Brain pericyte (primary cell): Measurements from ENCODE around the gene DIP2B.

Experiments
- DNase-seq: peaks from one replicate; pipeline ENCODE4 v3.0.0-alpha.2; 2012; ENCODE audit warnings: low read depth, low spot score

Gene DIP2B

GRCh38 chr12:50635857-50636256 lies 131.1 kb downstream of the DIP2B start:
- no peak for DNase-seq

DNA sequence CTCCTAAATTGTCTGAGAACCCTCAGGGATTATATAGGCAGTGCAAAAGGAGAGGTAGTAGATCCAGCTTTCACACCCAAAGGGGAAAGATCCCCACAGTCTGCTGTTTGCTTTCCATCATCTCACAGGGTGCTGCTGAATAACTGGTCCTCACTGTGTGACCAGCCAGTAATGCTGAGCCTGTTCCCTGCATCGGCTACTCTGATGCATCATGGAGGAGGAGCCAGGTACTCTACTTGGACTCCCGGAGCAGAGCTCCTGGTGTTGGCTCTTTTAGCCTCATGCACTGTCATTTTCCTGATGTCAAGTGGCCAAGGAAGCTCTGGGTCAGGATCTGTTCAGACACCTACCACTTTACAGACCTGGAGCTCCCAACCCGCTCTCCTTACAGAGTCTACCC lies 131.7 kb downstream of the DIP2B start:
- no peak for DNase-seq

GRCh38 chr12:50637870-50638481 lies 133.2 kb downstream of the DIP2B start:
- DNase-seq: no peak

DNA sequence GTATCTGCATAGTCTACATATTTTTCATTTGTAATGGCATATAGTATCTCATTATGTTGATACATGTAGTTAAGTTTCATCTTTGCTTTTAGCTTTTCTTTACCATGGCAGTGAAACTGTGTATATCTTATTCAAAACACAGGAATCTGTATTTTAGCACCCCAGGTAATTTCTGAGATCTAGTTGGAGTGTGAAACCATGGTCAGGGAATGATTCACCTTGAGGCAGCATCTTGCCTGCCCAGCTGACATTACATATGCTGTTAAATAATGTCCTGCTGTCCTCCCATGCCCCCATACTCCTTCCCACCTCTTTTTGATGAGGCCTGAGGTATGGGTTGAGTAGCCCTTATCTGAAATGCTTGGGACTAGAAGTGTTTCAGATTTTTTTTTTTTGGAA lies 133.7 kb downstream of the DIP2B start:
- no peak for DNase-seq

DNA sequence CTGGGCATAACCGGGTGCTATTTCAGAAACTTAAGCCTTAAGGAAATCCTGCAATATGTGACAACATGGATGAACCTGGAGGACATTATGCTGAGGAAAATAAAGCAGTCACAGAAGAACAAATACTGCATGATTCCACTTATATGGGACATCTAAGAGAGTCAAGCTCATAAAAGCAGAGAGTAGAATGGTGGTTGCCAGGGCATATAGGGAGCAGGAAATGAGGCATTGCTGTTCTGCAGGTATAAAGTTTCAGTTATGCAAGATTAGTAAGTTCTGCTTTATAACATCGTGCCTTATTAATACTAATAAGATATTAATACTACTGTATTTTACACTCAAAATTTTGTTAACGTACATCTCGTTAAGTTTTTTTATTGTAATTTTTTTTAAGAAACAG lies 134.9 kb downstream of the DIP2B start:
- DNase-seq: no peak

DNA sequence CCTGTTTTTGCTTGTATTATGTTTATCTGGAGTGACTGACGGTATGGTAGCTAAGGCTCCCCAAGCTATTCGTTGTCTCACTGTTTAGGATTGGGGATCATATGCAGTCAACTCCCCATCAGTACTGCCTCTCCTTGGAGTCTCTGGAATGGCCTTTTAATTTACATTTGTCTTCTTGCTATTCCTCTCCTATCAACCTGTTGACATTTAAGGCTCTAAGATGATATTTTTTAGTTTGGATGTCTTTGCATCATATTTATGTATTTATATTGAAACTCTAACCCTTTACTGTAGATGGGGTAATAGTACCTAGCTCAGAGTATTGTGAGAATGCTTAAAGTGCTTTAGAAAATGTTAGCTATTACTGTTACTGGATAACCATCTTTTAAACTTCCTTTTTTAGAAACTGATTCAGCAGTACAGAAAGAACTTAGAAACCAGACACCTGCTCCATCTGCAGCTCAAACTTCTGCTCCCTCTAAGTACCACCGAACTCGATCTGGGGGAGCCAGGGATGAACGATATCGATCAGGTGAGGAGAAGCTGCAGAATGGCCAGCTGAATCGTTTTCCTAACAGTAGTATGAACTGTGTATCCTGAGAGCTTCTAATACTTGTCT lies 135.6 kb downstream of the DIP2B start:
- DNase-seq: no peak

- no peak for DNase-seq
Measured at GRCh38 chr12:50641566-50641965, 136.8 kb downstream of the DIP2B start.

DNA sequence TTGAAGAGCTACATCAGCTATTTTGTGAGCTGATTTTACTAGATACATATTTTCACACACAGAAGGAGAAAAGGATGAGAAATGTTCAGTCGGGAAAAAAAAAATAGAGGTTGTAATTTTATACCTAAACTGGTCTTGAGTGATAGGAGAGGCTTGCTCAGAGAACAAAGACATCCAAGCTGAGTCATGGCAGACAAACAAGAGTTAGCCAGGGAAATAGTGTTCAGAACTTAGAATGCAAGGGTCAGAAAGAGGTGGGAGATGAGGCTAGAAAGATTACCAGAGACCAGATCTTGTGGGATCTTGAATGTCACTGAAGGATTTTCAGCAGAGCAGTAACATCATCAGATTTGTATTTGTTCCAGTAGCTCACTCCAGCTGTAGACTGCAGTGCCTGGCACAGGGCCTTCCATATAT lies 137.3 kb downstream of the DIP2B start:
- no peak for DNase-seq

GRCh38 chr12:50642761-50643160 lies 138.0 kb downstream of the DIP2B start:
- no peak for DNase-seq

- no peak for DNase-seq
Measured at GRCh38 chr12:50647031-50647430, 142.2 kb downstream of the DIP2B start.

DNA sequence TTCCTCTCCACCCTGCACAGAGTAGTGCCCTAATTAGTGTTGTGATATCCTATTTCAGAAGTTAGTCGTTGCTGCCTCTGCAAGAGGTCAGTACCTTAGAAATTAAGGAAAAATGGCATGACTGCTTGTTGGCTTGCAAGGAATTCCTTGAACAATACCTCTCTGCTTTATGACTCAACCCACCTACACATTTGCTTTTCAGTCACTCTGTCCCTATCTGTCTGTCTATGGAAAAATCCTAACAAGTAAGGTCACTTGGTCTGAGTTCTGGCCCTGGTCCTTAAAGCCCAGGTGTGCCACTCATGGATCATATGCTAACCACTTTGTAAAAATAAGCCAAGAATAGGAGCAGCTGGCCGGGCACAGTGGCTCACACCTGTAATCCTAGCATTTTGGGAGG lies 142.7 kb downstream of the DIP2B start:
- DNase-seq: no peak

GRCh38 chr12:50650285-50650684 lies 145.5 kb downstream of the DIP2B start:
- DNase-seq: no peak

- DNase-seq: no peak
Measured at GRCh38 chr12:50655374-50655921, 150.7 kb downstream of the DIP2B start.

DNA sequence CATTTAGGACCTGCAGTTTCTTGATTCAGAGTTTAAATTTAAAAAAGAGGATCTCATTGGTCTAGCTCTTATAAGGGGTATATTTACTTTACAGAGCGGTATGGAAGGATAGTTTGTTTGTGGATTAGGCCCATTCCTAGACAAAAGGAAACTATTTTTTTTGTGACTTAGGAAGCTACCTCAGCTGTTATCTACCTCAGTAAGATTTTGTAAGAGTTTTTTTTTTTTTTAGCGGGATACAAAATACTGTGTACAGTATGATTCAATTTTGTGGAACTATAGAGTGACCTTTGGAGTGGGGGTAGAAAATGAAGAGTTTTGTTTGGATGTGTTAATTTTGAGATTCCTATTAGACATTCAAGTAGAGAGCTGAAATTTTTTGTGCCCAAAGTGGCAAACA lies 154.5 kb downstream of the DIP2B start:
- no peak for DNase-seq

DNA sequence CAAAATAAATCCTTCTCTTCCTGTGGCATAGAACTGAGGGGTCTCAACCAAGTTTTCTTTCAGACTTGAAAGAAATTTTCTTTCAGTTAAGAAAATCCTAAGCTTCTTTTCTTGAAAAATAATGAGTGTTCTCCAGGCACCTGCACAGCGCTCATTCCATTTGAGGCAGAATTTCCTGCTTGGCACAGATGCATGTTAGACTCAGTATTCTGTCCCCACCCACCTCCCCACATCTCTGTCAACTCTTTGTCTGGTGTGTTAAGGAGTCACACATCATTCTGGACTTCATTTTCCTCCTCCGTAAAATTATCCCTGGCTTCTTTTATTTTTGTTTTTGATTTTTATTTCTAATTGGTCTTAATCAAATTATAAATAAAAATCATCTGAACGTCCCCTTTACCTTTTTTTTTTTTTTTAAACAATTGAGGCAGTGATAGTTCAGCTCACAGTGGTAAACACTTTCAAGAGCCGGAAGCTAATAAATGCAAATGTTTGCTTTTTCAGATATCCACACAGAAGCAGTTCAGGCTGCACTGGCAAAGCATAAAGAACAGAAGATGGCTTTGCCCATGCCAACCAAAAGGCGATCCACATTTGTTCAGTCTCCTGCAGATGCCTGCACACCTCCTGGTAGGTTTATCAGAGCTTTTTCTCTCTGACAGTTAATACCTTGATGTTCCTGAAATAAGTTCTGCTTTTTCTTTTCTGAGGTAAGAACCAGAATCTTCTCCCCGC lies 155.1 kb downstream of the DIP2B start:
- no peak for DNase-seq

DNA sequence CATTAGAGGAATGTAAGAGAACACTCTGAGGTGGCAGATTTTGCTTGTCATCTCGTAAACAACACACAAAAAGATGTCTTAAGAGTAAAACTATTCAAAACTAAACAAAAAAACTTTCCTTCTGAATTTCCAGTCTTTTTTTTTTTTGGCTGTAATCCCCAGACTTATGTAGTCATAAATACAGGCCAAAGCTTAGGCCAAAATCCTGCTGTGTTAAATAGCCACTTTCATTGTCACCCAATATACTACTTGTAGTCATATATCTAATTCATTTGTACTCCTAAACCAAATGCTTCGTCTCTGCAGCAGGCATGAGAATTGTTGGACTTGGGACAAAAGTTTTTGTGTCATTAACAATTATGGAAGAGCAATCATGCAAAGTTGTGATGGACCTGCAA lies 155.6 kb downstream of the DIP2B start:
- no peak for DNase-seq

GRCh38 chr12:50661300-50662115 lies 156.7 kb downstream of the DIP2B start:
- no peak for DNase-seq

DNA sequence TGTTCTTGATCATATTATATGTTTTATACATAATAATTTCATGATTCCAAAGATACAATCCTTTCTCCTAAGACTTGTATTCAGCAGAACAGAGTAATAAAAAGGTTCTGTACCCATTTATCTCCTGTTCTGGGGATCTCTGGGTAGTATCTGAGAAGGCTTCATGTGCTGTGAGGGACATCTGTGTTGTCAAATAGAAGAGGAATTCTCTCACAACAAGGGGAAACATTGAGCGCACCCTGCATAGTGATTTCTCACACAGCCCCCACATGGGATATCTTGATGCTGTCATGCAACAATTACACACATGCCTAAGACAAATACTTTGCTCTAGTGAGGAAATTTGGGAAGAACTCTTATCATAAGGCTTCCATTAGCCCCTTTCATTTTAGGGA lies 157.3 kb downstream of the DIP2B start:
- no peak for DNase-seq

GRCh38 chr12:50665170-50665569 lies 160.4 kb downstream of the DIP2B start:
- DNase-seq: no peak

DNA sequence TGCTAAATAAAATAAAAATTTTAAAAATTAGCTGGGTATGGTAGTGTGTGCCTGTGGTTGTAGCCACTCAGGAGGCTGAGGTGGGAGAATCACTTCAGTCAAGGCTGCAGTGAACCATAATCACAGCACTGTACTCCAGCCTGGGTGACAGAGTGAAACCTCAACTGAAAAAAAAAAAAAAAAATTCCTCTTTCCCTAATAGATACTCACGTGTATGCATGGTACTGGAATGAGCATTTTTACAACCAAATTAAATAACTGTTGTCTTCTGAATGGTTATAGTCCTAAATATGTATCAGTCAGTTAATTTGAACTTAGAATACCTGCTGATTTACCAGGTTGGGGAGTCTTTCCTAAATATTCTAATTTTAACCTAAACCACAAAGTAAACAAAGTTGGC lies 160.8 kb downstream of the DIP2B start:
- DNase-seq: no peak

DNA sequence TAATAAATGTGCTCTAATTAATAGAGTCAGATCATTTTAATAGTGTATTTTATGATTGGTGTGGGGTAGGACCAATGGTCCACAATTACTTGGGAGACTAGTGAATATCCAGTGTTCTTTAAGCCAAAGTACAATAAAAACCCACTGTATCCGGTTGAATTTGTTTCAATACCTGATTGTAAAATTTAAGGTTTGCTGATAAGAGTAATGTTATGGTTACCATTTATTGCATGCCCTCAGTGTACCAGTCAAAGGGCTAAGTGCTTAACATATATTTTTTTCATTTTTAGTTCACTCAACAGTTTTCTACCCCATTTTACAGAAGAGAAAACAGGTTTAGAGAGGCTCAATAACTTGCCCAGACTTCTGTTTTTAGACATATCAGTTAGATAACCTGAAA lies 161.2 kb downstream of the DIP2B start:
- no peak for DNase-seq

DNA sequence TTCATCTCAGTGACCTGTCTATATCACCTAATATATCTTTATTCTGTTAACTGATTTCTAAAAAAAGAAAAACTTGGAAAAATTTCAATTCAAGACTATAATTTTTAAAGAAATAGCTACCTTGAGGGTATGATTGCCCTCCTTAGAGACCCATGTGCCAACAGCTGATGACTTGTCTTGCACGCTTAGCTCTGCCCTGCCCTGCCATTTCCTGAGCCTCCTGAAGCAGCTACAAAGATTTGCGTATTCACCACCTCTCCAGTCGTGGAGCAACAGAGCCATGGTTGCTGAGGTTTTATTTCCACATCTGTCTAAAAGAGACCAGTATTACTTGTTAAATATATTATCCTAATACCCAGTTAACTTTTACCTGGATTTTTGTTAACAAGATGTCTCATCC lies 167.4 kb downstream of the DIP2B start:
- DNase-seq: no peak
